Measurements from ENCODE around the gene BTN3A1.
"Not testable (repeated sequence)": the region's sequence is repeated elsewhere in the genome, so short reads cannot be mapped to it uniquely, and the experiment has no call there.

Gene BTN3A1

GRCh38 chr6:26440977-26441358 is 38.9 kb downstream of the BTN3A1 start:
- no peak for DNase-seq (ENCODE audit: low read depth, low spot score)

- no peak for DNase-seq (ENCODE audit: low read depth, low spot score)
These were observed 39.9 kb downstream of the BTN3A1 start for GRCh38 chr6:26441977-26442376.

GRCh38 chr6:26445934-26446667 is 44.0 kb downstream of the BTN3A1 start:
- DNase-seq (ENCODE audit: low read depth, low spot score): no peak

GRCh38 chr6:26447257-26447656 is 45.2 kb downstream of the BTN3A1 start:
- no peak for DNase-seq (ENCODE audit: low read depth, low spot score)

GRCh38 chr6:26450240-26450639 is 48.2 kb downstream of the BTN3A1 start:
- no peak for DNase-seq (ENCODE audit: low read depth, low spot score)

- DNase-seq (ENCODE audit: low read depth, low spot score): no peak
These were observed 50.7 kb downstream of the BTN3A1 start for GRCh38 chr6:26452631-26453235.

- no peak for DNase-seq (ENCODE audit: low read depth, low spot score)
These were observed 52.6 kb downstream of the BTN3A1 start for GRCh38 chr6:26454631-26455030.

- DNase-seq (ENCODE audit: low read depth, low spot score): no peak
These were observed 53.4 kb downstream of the BTN3A1 start for GRCh38 chr6:26455357-26455970.

- DNase-seq (ENCODE audit: low read depth, low spot score): peak; percentile 21
These were observed 55.3 kb downstream of the BTN3A1 start for GRCh38 chr6:26457264-26457805.

- DNase-seq (ENCODE audit: low read depth, low spot score): peak; percentile 72
These were observed 56.0 kb downstream of the BTN3A1 start, which contains the start of gene BTN2A1 for GRCh38 chr6:26457806-26458688. TSS of gene BTN2A1 (plus strand) at chr6:26457955. CDS start at chr6:26458637, 682 bp downstream.

GRCh38 chr6:26459023-26459810 is 57.1 kb downstream of the BTN3A1 start:
- DNase-seq (ENCODE audit: low read depth, low spot score): no peak

GRCh38 chr6:26461353-26461752 is 59.3 kb downstream of the BTN3A1 start:
- not testable (repeated sequence) for DNase-seq (ENCODE audit: low read depth, low spot score)

- DNase-seq (ENCODE audit: low read depth, low spot score): no peak
These were observed 61.9 kb downstream of the BTN3A1 start for GRCh38 chr6:26464014-26464413.

GRCh38 chr6:26464416-26465131 is 62.5 kb downstream of the BTN3A1 start:
- DNase-seq (ENCODE audit: low read depth, low spot score): no peak
